Motor neuron (in vitro differentiated cells): ENCODE results near the gene TMEM135. TPM values are rescaled to one million over a fixed set of nuclear protein-coding genes. Genes with fewer than 3 reads are reported as not detected.
A peak's percentile ranks its signal among the peaks of the same experiment; 100 is the strongest.
"Not testable (repeated sequence)": the region's sequence is repeated elsewhere in the genome, so short reads cannot be mapped to it uniquely, and the experiment has no call there.

Experiments used
- ATAC-seq, 8 experiments: fragments of 200-7000 bp; cut with Tn5 transposase; replicated peaks in 6 of 8; 2 replicates each; pipeline ENCODE4 v1.8.0; 2021; ENCODE audit warnings: mild to moderate bottlenecking in 8 of 8, moderate library complexity in 8 of 8
- H3K27ac ChIP-seq, 2 donors: fragments of 250-450 bp; sonication (Bioruptor Pico); 2 replicates each; pipeline ENCODE4 v1.9.0; 2021; ENCODE audit warnings: antibody characterized with exemption in 2 of 2, mild to moderate bottlenecking in 2 of 2, moderate library complexity in 1 of 2
- H3K4me1 ChIP-seq, 2 donors: fragments of 250-450 bp; sonication (Bioruptor Pico); replicated peaks in 1 of 2; 2 replicates each; pipeline ENCODE4 v1.6.1; 2021; ENCODE audit warnings: antibody characterized with exemption in 2 of 2, mild to moderate bottlenecking in 2 of 2, moderate library complexity in 1 of 2
- H3K4me3 ChIP-seq, 5 donors: fragments of 250-450 bp; sonication (Bioruptor Pico); 2 replicates each; pipeline ENCODE4 v1.9.0; 2021; ENCODE audit warnings: antibody characterized with exemption in 5 of 5, mild to moderate bottlenecking in 5 of 5, moderate library complexity in 4 of 5
- WGBS, 10 experiments: fragments of 450-650 bp; shearing (Covaris generic); methylation state at CpG; one replicate each; pipeline ENCODE4 v1.0.0; 2022; 5-methylcytosine and 5-hydroxymethylcytosine counted together
- in situ Hi-C, 9 experiments: fragments of 400-800 bp; cut with MboI; loops; one replicate each; pipeline ENCODE4 v1.15.0; 2021; ENCODE audit warnings: low sequenced_read_pairs in 9 of 9, low pct_unique_long_range_greater_than_20kb in 2 of 9; ENCODE audit not compliant: unreplicated experiment in 9 of 9
- total RNA-seq, 8 experiments: library from RNA; unstranded; fragments of 300-600 nt; gene quantifications; 2 replicates each; pipeline versions ENCODE4 v1.2.3 to v1.2.4, GENCODE V29; 2022

TMEM135 gene
- total RNA-seq, 8 experiments from 2014 or later, result 12.5 to 38.9 (median 21.8) TPM

GRCh38 chr11:87179621-87180020 lies 141.9 kb downstream of the TMEM135 start:
- Histone ChIP-seq H3K4me1 (no peaks in the 10 kb centered on the region), H3K4me3 (no peak overlapping the region), H3K27ac (no peak overlapping the region)
- 63 to 100% (median 85%) methylated on average over 1 of the region's 1 CpG; no CpG with 5 or more reads in 2 of the 10 experiments for WGBS, 10 experiments
- no peak for ATAC-seq
- in situ Hi-C loops, result no loop called here

DNA sequence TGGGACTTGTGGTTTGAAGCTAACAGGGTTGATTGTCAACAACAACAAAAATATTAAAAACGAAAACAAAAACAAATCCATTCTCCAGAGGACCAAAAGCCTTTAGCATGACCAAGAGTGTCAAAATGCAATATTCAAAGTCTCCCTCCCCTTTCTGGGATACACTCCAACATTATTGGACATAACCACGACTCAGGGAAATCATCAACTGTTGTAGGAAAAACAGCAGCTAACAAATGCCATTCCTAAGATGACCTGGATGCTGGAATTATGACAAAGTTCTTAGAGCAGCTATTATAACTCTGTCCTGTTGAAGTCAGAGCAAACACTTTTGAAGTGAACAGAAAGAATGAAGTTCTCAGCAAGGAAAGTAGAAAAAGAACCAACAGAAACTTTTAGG lies 143.0 kb downstream of the TMEM135 start:
- H3K4me3 ChIP-seq, result no peak overlapping the region
- peak in 2 of 8 experiments; percentile 54 to 65 for ATAC-seq
- H3K4me1 ChIP-seq, result no peaks in the 10 kb centered on the region
- in situ Hi-C loops, result no loop called here
- H3K27ac ChIP-seq, result no peak overlapping the region
- WGBS, 10 experiments, result 6 to 93% (median 67%) methylated on average over 1 to 2 of the region's 2 CpGs; no CpG with 5 or more reads in 1 of the 10 experiments

GRCh38 chr11:87181143-87181542 lies 143.4 kb downstream of the TMEM135 start:
- Histone ChIP-seq H3K27ac (no peak overlapping the region), H3K4me3 (no peak overlapping the region), H3K4me1 (no peaks in the 10 kb centered on the region)
- WGBS, 10 experiments, result 60 to 90% (median 77%) methylated on average over 2 to 3 of the region's 3 CpGs
- no peak for ATAC-seq
- in situ Hi-C loops, result no loop called here

- in situ Hi-C loops, result no loop called here
- no peak for ATAC-seq
- Histone ChIP-seq H3K4me1 (no peaks in the 10 kb centered on the region), H3K27ac (no peak overlapping the region), H3K4me3 (no peak overlapping the region)
- 48 to 100% (median 86%) methylated on average over 1 to 2 of the region's 2 CpGs for WGBS, 10 experiments
Observed at GRCh38 chr11:87185228-87185627, 147.5 kb downstream of the TMEM135 start.

- WGBS, 10 experiments, result 60 to 100% (median 80%) methylated on average over 1 to 2 of the region's 2 CpGs; no CpG with 5 or more reads in 4 of the 10 experiments
- no peak overlapping the region for H3K4me3 ChIP-seq
- no peak for ATAC-seq
- no peak overlapping the region for H3K27ac ChIP-seq
- in situ Hi-C loops, result no loop called here
- no peaks in the 10 kb centered on the region for H3K4me1 ChIP-seq
Observed at GRCh38 chr11:87187076-87187475, 149.3 kb downstream of the TMEM135 start.

- H3K4me3 ChIP-seq, result no peak overlapping the region
- no peaks in the 10 kb centered on the region for H3K4me1 ChIP-seq
- H3K27ac ChIP-seq, result no peak overlapping the region
- no peak for ATAC-seq
- in situ Hi-C loops, result no loop called here
- 71 to 100% (median 100%) methylated on average over 1 to 2 of the region's 2 CpGs; no CpG with 5 or more reads in 1 of the 10 experiments for WGBS, 10 experiments
Observed at GRCh38 chr11:87187930-87188329, 150.2 kb downstream of the TMEM135 start.

- H3K4me1 ChIP-seq, ATAC-seq, H3K4me3 ChIP-seq, H3K27ac ChIP-seq, in situ Hi-C loops: not testable (repeated sequence)
- 73 to 100% (median 96%) methylated on average over 1 to 7 of the region's 8 CpGs; no CpG with 5 or more reads in 1 of the 10 experiments for WGBS, 10 experiments
Observed at GRCh38 chr11:87188396-87188795, 150.7 kb downstream of the TMEM135 start.

- in situ Hi-C loops, result not testable (repeated sequence)
Observed at GRCh38 chr11:87188921-87189320, 151.2 kb downstream of the TMEM135 start.

GRCh38 chr11:87190071-87190470 lies 152.3 kb downstream of the TMEM135 start:
- Histone ChIP-seq H3K27ac (no peak overlapping the region), H3K4me3 (no peak overlapping the region), H3K4me1 (no peaks in the 10 kb centered on the region)
- WGBS, 10 experiments, result 36 to 100% (median 100%) methylated on average over 1 of the region's 1 CpG; no CpG with 5 or more reads in 1 of the 10 experiments
- in situ Hi-C loops, result no loop called here
- no peak for ATAC-seq

More at GRCh38 chr11:87188921-87189320, 151.2 kb downstream of the TMEM135 start:
- H3K4me3 ChIP-seq, H3K4me1 ChIP-seq, ATAC-seq, H3K27ac ChIP-seq: not testable (repeated sequence)
- WGBS, 10 experiments, result 77 to 100% (median 100%) methylated on average over 1 to 3 of the region's 3 CpGs; no CpG with 5 or more reads in 2 of the 10 experiments

- WGBS, 10 experiments, result 57 to 100% (median 88%) methylated on average over 1 to 2 of the region's 2 CpGs; no CpG with 5 or more reads in 2 of the 10 experiments
- no peak overlapping the region for H3K4me3 ChIP-seq
- H3K27ac ChIP-seq, result no peak overlapping the region
- in situ Hi-C loops, result no loop called here
- no peaks in the 10 kb centered on the region for H3K4me1 ChIP-seq
- no peak for ATAC-seq
Observed at GRCh38 chr11:87193756-87194470, 156.2 kb downstream of the TMEM135 start.

GRCh38 chr11:87194985-87195820 lies 157.5 kb downstream of the TMEM135 start:
- no peak for ATAC-seq
- no peak overlapping the region for H3K27ac ChIP-seq
- no peak overlapping the region for H3K4me3 ChIP-seq
- in situ Hi-C loops, result no loop called here
- 66 to 100% (median 93%) methylated on average over 1 to 10 of the region's 14 CpGs; no CpG with 5 or more reads in 1 of the 10 experiments for WGBS, 10 experiments
- no peaks in the 10 kb centered on the region for H3K4me1 ChIP-seq

DNA sequence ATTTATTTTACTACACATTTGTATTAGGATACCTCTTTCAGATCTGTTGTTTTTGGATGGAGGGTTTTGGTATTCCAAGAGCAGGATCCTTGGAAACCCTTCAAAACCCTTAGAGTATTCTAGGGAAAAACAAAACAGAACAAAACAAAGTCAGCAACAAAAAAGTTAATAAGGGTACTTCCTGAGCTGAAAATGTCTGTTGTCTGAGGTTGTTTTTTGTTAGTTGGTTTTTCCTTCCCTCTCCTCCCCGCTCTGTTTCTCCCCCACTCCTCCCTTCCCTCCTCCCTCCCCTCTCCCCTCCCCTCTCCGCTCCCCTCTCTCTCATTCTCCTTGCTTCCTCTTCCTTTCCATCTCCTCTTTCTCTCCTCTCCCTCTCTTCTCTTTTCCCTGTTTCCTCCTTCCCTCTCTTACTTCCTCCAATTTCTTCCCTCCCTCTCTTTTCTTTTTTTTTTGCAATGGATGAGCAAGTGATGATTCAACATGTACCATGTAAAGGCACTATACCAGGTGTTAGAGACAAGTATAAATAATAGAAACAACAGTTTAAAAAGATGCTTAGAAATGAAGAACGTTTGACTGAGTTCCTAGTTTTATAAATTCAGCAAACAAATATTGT lies 160.6 kb downstream of the TMEM135 start:
- WGBS, 10 experiments, result 0 to 100% (median 82%) methylated on average over 1 to 2 of the region's 3 CpGs; no CpG with 5 or more reads in 1 of the 10 experiments
- no peak for ATAC-seq
- Histone ChIP-seq H3K27ac (no peak overlapping the region), H3K4me3 (no peak overlapping the region), H3K4me1 (no peaks in the 10 kb centered on the region)
- in situ Hi-C loops, result no loop called here

DNA sequence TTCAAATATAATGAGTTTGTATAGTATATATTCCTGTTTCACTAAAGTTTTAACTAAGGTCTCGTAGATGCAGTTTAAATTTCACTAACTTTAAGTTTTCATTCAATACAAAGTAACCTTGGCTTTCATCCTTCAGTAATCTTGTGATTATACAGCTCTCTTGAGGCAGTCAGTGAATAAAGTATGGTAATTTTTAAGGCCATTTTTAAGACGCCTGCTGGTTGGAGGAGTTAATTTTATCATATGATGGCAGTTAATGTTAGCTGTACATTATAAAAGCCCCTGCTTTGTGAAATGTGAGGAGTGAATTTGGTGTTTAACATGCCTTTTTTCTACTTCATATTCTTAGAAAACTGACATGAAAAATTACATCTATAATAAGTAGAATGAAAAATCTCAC lies 163.6 kb downstream of the TMEM135 start:
- in situ Hi-C loops, result no loop called here
- Histone ChIP-seq H3K27ac (no peak overlapping the region), H3K4me1 (no peaks in the 10 kb centered on the region), H3K4me3 (no peak overlapping the region)
- no peak for ATAC-seq
- 63 to 100% (median 84%) methylated on average over 1 to 2 of the region's 2 CpGs; no CpG with 5 or more reads in 3 of the 10 experiments for WGBS, 10 experiments
